PC-3 (cell line): Measurements from ENCODE around the gene OLFML2B. TPM values are rescaled to one million over a fixed set of nuclear protein-coding genes. Genes with fewer than 3 reads are reported as not detected.

Experiments used
- ATAC-seq: fragments of 200-7000 bp; cut with Tn5 transposase; 2 replicates; pipeline ENCODE4 v1.9.1; 2020; ENCODE audit warnings: mild to moderate bottlenecking, moderate library complexity
- BruUV-seq: library from RNA; stranded (reverse); fragments of 400-500 nt; replicated peaks from 2 replicates; lab custom pipeline; 2021; lab: Mats Ljungman, UMichigan
- CTCF ChIA-PET: fragments of 300-600 bp; sonication (Branson Sonifier 250); formaldehyde crosslinking; loops from one replicate; lab custom pipeline; 2022; ENCODE audit warnings: antibody characterized with exemption; lab: Charles Lee
- POLR2A ChIA-PET: fragments of 300-600 bp; sonication (Branson Sonifier 250); formaldehyde crosslinking; loops from one replicate; lab custom pipeline; 2022; ENCODE audit warnings: antibody characterized with exemption; ENCODE audit not compliant: unreplicated experiment; lab: Charles Lee
- DNase-seq: peaks from one replicate; pipeline ENCODE4 v3.0.0-alpha.2; 2015
- H2AFZ ChIP-seq: fragments of 300-600 bp; sonication (generic); 2 replicates; pipeline ENCODE4 v1.6.0; 2016; ENCODE audit warnings: antibody characterized with exemption, low read length
- H3F3A ChIP-seq: fragments of 300-600 bp; sonication (generic); one replicate; pipeline ENCODE4 v1.6.0; 2017; ENCODE audit warnings: antibody characterized with exemption, low read length, control low read depth, mild to moderate bottlenecking; ENCODE audit not compliant: unreplicated experiment
- H3K27ac ChIP-seq: fragments of 300-600 bp; sonication (generic); 2 replicates; pipeline ENCODE4 v1.5.1; 2016; ENCODE audit warnings: mild to moderate bottlenecking, low read length
- H3K27me3 ChIP-seq: fragments of 300-600 bp; sonication (generic); 2 replicates; pipeline ENCODE4 v1.6.1; 2016; ENCODE audit warnings: low read length, mixed read lengths
- H3K36me3 ChIP-seq: fragments of 300-600 bp; sonication (generic); 2 replicates; pipeline ENCODE4 v1.6.1; 2016; ENCODE audit warnings: low read depth, mixed run types, low read length, mixed read lengths
- H3K4me1 ChIP-seq: fragments of 300-600 bp; sonication (generic); 2 replicates; pipeline ENCODE4 v1.5.1; 2016; ENCODE audit warnings: low read length; ENCODE audit not compliant: insufficient read depth
- H3K4me2 ChIP-seq: fragments of 300-600 bp; sonication (generic); 2 replicates; pipeline ENCODE4 v1.6.0; 2016; ENCODE audit warnings: low read length
- H3K4me3 ChIP-seq: fragments of 300-600 bp; sonication (generic); 2 replicates; pipeline ENCODE4 v1.5.1; 2016; ENCODE audit warnings: mild to moderate bottlenecking, low read length, mixed read lengths
- H3K79me2 ChIP-seq: fragments of 300-600 bp; sonication (generic); 2 replicates; pipeline ENCODE4 v1.6.1; 2017; ENCODE audit warnings: low read length, mixed read lengths
- H3K9ac ChIP-seq: fragments of 300-600 bp; sonication (generic); 2 replicates; pipeline ENCODE4 v1.6.0; 2016; ENCODE audit warnings: mild to moderate bottlenecking, low read length
- H3K9me2 ChIP-seq: fragments of 300-600 bp; sonication (generic); replicated peaks from 2 replicates; pipeline ENCODE4 v1.6.1; 2016; ENCODE audit warnings: mixed run types, low read length, mixed read lengths
- H3K9me3 ChIP-seq: fragments of 300-600 bp; sonication (generic); 2 replicates; pipeline ENCODE4 v1.6.1; 2016; ENCODE audit warnings: low read length, mixed read lengths
- H4K20me1 ChIP-seq: fragments of 300-600 bp; sonication (generic); 2 replicates; pipeline ENCODE4 v1.6.1; 2016; ENCODE audit warnings: low read length, mixed read lengths
- CTCF ChIP-seq: fragments of 300-600 bp; sonication (generic); conservative IDR thresholded peaks from 2 replicates; pipeline ENCODE4 v1.5.1; 2017; ENCODE audit warnings: antibody characterized with exemption, low read depth, mild to moderate bottlenecking, low read length
- EZH2 ChIP-seq: fragments of 300-600 bp; sonication (generic); IDR thresholded peaks from one replicate; pipeline ENCODE4 v1.6.1; 2017; ENCODE audit warnings: antibody characterized with exemption, mild to moderate bottlenecking, low read length; ENCODE audit not compliant: unreplicated experiment
- EZH2phosphoT487 ChIP-seq: fragments of 300-600 bp; sonication (generic); IDR thresholded peaks from 2 replicates; pipeline ENCODE4 v1.6.1; 2018; ENCODE audit warnings: mild to moderate bottlenecking, antibody characterized with exemption, low read length, borderline replicate concordance
- intact Hi-C: fragments of 100-400 bp; cut with micrococcal nuclease; formaldehyde crosslinking; loops from 2 replicates; pipeline ENCODE4 v1.9.0; 2023
- total RNA-seq: library from RNA; depleted of rRNA; stranded (reverse); fragments of >200 nt; gene quantifications from 2 replicates; pipeline ENCODE4 v1.2.3, GENCODE V29; 2014

The OLFML2B gene
- total RNA-seq, 1 experiment from 2014 or later, result 1.4 TPM

- Histone ChIP-seq H3F3A (no peaks in the 10 kb centered on the region), H3K9me2 (no peaks in the 10 kb centered on the region), H3K4me1 (peaks cover 5% of the 10 kb centered on the region; the same call in 1 of the 2 replicates), H3K4me2 (no peak overlapping the region), H3K79me2 (no peaks in the 10 kb centered on the region), H4K20me1 (no peaks in the 10 kb centered on the region), H2AFZ (no peak overlapping the region), H3K36me3 (no peaks in the 10 kb centered on the region), H3K9ac (no peak overlapping the region), H3K27ac (no peak overlapping the region), H3K27me3 (no peaks in the 10 kb centered on the region), H3K9me3 (no peaks in the 10 kb centered on the region), H3K4me3 (no peak overlapping the region)
- ChIA-PET POLR2A (no interaction called here), CTCF (no interaction called here)
- ATAC-seq, result no peak
- no TSS peak for BruUV-seq
- intact Hi-C loops, result no loop called here
- TF ChIP-seq EZH2phosphoT487 (no peak), CTCF (no peak), EZH2 (no peak)
- no peak for DNase-seq
Observed at GRCh38 chr1:161994175-161994668, 29.4 kb downstream of the OLFML2B start.

- CTCF ChIA-PET, result no interaction called here
- intact Hi-C loops, result no loop called here
- peaks cover 1% of the 10 kb centered on the region; the same call in 1 of the 2 replicates for H3K4me1 ChIP-seq
- no peak overlapping the region for H3K27ac ChIP-seq
- no peaks in the 10 kb centered on the region for H3F3A ChIP-seq
- H3K9me3 ChIP-seq, result no peaks in the 10 kb centered on the region
- no peaks in the 10 kb centered on the region for H3K27me3 ChIP-seq
- no peaks in the 10 kb centered on the region for H3K79me2 ChIP-seq
- POLR2A ChIA-PET, result no interaction called here
- H3K9ac ChIP-seq, result no peak overlapping the region
- BruUV-seq, result no TSS peak
- no peaks in the 10 kb centered on the region for H3K36me3 ChIP-seq
- H4K20me1 ChIP-seq, result no peaks in the 10 kb centered on the region
- TF ChIP-seq EZH2 (no peak), EZH2phosphoT487 (no peak), CTCF (no peak)
- no peak overlapping the region for H3K4me2 ChIP-seq
- ATAC-seq (no peak), DNase-seq (no peak)
- H3K4me3 ChIP-seq, result no peak overlapping the region
- H3K9me2 ChIP-seq, result no peaks in the 10 kb centered on the region
- no peak overlapping the region for H2AFZ ChIP-seq
Observed at GRCh38 chr1:161993576-161993975, 30.1 kb downstream of the OLFML2B start.

GRCh38 chr1:161989786-161990185 lies 33.9 kb downstream of the OLFML2B start:
- no peaks in the 10 kb centered on the region for H4K20me1 ChIP-seq
- no TSS peak for BruUV-seq

More at GRCh38 chr1:161989786-161990185, 33.9 kb downstream of the OLFML2B start:
- no peaks in the 10 kb centered on the region for H3K4me1 ChIP-seq
- no peaks in the 10 kb centered on the region for H3K9me2 ChIP-seq
- H2AFZ ChIP-seq, result no peak overlapping the region
- no peak overlapping the region for H3K9ac ChIP-seq
- H3K4me3 ChIP-seq, result no peak overlapping the region
- no peaks in the 10 kb centered on the region for H3K27me3 ChIP-seq
- ChIA-PET POLR2A (no interaction called here), CTCF (no interaction called here)
- no peak overlapping the region for H3K4me2 ChIP-seq
- no peaks in the 10 kb centered on the region for H3F3A ChIP-seq
- H3K36me3 ChIP-seq, result no peaks in the 10 kb centered on the region
- H3K79me2 ChIP-seq, result no peaks in the 10 kb centered on the region
- no peaks in the 10 kb centered on the region for H3K9me3 ChIP-seq
- ATAC-seq (no peak), DNase-seq (no peak)
- no peak overlapping the region for H3K27ac ChIP-seq
- TF ChIP-seq EZH2 (no peak), CTCF (no peak), EZH2phosphoT487 (no peak)
- intact Hi-C loops, result no loop called here
